ENCODE data around the gene RPL5.
"Not testable (repeated sequence)": the region's sequence is repeated elsewhere in the genome, so short reads cannot be mapped to it uniquely, and the experiment has no call there.

Gene RPL5

GRCh38 chr1:92831762-92832536 lies at the start of gene RPL5:
Gene RPL5 (plus strand): TSS chr1:92832040. CDS start chr1:92832115, 75 bp downstream.
- peak; percentile 98 for DNase-seq

GRCh38 chr1:92783550-92783949 lies 48.3 kb upstream of the RPL5 start:
- DNase-seq, result not testable (repeated sequence)

GRCh38 chr1:92784021-92784638 lies 47.7 kb upstream of the RPL5 start:
- DNase-seq, result no peak

GRCh38 chr1:92784639-92785500 lies 47.0 kb upstream of the RPL5 start, which contains the start of gene EVI5:
Gene EVI5 (minus strand): TSS chr1:92785108. CDS start chr1:92736546, 48,562 bp downstream.
- peak; percentile 95 for DNase-seq

GRCh38 chr1:92786111-92786901 lies 45.5 kb upstream of the RPL5 start:
- no peak for DNase-seq

GRCh38 chr1:92790081-92790480 lies 41.8 kb upstream of the RPL5 start:
- DNase-seq, result no peak

- no peak for DNase-seq
Measured at GRCh38 chr1:92790867-92791266, 41.0 kb upstream of the RPL5 start.

- DNase-seq, result no peak
Measured at GRCh38 chr1:92791487-92792066, 40.3 kb upstream of the RPL5 start.

- no peak for DNase-seq
Measured at GRCh38 chr1:92792340-92792782, 39.5 kb upstream of the RPL5 start.

GRCh38 chr1:92795166-92795565 lies 36.7 kb upstream of the RPL5 start:
- no peak for DNase-seq

- DNase-seq, result no peak
Measured at GRCh38 chr1:92797297-92797696, 34.5 kb upstream of the RPL5 start.

GRCh38 chr1:92797961-92798360 lies 33.9 kb upstream of the RPL5 start:
- DNase-seq, result no peak

- DNase-seq, result no peak
Measured at GRCh38 chr1:92803140-92803887, 28.5 kb upstream of the RPL5 start.

- DNase-seq, result no peak
Measured at GRCh38 chr1:92804721-92805201, 27.1 kb upstream of the RPL5 start.

GRCh38 chr1:92805216-92805615 lies 26.6 kb upstream of the RPL5 start:
- DNase-seq, result no peak

GRCh38 chr1:92808381-92808780 lies 23.5 kb upstream of the RPL5 start:
- DNase-seq, result no peak

GRCh38 chr1:92816732-92817131 lies 15.1 kb upstream of the RPL5 start:
- no peak for DNase-seq

GRCh38 chr1:92817137-92817697 lies 14.6 kb upstream of the RPL5 start:
- DNase-seq, result no peak

- no peak for DNase-seq
Measured at GRCh38 chr1:92817986-92818764, 13.7 kb upstream of the RPL5 start.

- DNase-seq, result no peak
Measured at GRCh38 chr1:92820024-92820423, 11.8 kb upstream of the RPL5 start.
